Measurements from ENCODE around the gene SAMSN1.

DNA sequence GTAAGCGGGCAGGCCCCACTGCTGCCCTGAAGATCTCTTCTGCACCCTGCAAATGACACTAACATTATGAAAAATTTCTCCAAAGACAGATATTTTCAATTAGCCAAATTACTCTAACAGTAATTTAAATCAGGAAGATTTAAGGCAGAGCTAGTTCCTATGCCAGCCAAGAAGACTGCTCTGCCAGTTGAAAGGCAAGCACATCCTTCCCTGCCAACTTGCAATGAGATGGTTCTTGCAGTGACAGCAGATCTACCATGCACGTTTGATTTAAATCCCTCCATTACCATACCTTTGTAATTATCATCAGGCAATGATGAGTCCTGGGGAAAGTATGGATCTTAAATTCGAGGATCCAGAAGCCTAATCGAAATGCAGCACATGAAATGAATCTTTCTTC lies 76.5 kb downstream of the SAMSN1 start:
- TF ChIP-seq, protein P1, sequence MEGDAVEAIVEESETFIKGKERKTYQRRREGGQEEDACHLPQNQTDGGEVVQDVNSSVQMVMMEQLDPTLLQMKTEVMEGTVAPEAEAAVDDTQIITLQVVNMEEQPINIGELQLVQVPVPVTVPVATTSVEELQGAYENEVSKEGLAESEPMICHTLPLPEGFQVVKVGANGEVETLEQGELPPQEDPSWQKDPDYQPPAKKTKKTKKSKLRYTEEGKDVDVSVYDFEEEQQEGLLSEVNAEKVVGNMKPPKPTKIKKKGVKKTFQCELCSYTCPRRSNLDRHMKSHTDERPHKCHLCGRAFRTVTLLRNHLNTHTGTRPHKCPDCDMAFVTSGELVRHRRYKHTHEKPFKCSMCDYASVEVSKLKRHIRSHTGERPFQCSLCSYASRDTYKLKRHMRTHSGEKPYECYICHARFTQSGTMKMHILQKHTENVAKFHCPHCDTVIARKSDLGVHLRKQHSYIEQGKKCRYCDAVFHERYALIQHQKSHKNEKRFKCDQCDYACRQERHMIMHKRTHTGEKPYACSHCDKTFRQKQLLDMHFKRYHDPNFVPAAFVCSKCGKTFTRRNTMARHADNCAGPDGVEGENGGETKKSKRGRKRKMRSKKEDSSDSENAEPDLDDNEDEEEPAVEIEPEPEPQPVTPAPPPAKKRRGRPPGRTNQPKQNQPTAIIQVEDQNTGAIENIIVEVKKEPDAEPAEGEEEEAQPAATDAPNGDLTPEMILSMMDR (IDR thresholded peaks at IDR 0.05; ENCODE audit: low read depth, low read length): no peak
- TF ChIP-seq, protein P2, sequence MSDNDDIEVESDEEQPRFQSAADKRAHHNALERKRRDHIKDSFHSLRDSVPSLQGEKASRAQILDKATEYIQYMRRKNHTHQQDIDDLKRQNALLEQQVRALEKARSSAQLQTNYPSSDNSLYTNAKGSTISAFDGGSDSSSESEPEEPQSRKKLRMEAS (IDR thresholded peaks at IDR 0.05; ENCODE audit: low read depth, low read length): no peak
- no peak for TF ChIP-seq POLR2A (IDR thresholded peaks at IDR 0.05; ENCODE audit: extremely low read depth, insufficient read length)
- no peak for TF ChIP-seq MYC (IDR thresholded peaks at IDR 0.05; ENCODE audit: low read depth, low read length)

Data from NB4 (cell line).